ENCODE data around the gene KRT24. TPM values are rescaled to one million over a fixed set of nuclear protein-coding genes. Genes with fewer than 3 reads are reported as not detected.

The KRT24 gene
- total RNA-seq, 1 donor from 2014 or later: not detected

DNA sequence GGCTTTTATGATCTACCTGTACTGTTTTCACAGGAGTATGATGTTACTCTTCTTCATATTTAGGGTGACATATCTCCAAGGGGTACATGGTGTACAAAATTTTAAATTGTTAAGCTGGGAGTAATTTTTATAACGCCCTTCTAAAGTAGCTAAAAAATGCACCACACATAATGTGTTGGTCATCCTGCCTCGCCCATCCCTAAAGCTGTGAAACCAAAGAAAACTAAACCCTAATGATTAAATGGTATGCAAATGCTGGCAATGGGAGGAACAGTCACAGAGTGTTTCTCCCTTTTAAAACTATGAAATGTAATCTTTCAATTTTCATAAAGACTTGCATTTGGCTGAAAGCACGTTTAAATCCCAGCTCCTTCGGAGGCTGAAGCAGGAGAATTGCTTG, 2.0 kb upstream of the KRT24 start:
- H3K27ac ChIP-seq: no peak overlapping the region
- H3K4me3 ChIP-seq: no peak overlapping the region
- H3K36me3 ChIP-seq: no peaks in the 10 kb centered on the region
- TF ChIP-seq, protein P1, sequence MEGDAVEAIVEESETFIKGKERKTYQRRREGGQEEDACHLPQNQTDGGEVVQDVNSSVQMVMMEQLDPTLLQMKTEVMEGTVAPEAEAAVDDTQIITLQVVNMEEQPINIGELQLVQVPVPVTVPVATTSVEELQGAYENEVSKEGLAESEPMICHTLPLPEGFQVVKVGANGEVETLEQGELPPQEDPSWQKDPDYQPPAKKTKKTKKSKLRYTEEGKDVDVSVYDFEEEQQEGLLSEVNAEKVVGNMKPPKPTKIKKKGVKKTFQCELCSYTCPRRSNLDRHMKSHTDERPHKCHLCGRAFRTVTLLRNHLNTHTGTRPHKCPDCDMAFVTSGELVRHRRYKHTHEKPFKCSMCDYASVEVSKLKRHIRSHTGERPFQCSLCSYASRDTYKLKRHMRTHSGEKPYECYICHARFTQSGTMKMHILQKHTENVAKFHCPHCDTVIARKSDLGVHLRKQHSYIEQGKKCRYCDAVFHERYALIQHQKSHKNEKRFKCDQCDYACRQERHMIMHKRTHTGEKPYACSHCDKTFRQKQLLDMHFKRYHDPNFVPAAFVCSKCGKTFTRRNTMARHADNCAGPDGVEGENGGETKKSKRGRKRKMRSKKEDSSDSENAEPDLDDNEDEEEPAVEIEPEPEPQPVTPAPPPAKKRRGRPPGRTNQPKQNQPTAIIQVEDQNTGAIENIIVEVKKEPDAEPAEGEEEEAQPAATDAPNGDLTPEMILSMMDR (IDR thresholded peaks at IDR 0.05): no peak
- DNase-seq (ENCODE audit: low spot score in 2 of 2): no peak
- intact Hi-C loops (cut with DNase I): no loop called here
- H3K9me3 ChIP-seq: no peaks in the 10 kb centered on the region
- no peaks in the 10 kb centered on the region for H3K27me3 ChIP-seq
- H3K4me1 ChIP-seq: no peaks in the 10 kb centered on the region

DNA sequence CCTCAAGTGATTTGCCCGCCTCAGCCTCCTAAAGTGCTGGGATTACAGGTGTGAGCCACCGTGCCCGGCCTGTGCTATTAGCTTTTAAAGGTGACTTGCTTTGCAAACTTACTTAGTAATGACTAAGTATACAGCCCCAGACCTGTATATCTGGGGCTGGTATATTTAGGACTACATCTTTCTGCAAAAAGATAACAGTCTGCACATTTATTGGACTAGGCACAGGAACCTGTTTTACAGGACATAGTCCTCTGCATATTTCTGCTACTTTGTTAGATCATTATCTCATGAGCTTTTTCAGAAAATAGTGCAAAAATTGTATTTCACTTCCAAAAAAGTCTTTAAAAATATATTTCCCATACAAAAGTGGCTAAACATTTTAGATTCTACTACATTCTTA, 1.3 kb downstream of the KRT24 start:
- Histone ChIP-seq H3K36me3 (no peaks in the 10 kb centered on the region), H3K27me3 (no peaks in the 10 kb centered on the region), H3K27ac (no peak overlapping the region), H3K9me3 (no peaks in the 10 kb centered on the region), H3K4me3 (no peak overlapping the region), H3K4me1 (no peaks in the 10 kb centered on the region)
- no peak for DNase-seq (ENCODE audit: low spot score in 2 of 2)
- intact Hi-C loops (cut with DNase I): no loop called here
- TF ChIP-seq, protein P1 (IDR thresholded peaks at IDR 0.05): no peak

GRCh38 chr17:40699853-40700252, 3.7 kb downstream of the KRT24 start:
- intact Hi-C loops (cut with DNase I): no loop called here
- Histone ChIP-seq H3K4me3 (no peak overlapping the region), H3K27ac (no peak overlapping the region), H3K9me3 (no peaks in the 10 kb centered on the region), H3K36me3 (no peaks in the 10 kb centered on the region), H3K4me1 (no peaks in the 10 kb centered on the region), H3K27me3 (no peaks in the 10 kb centered on the region)
- no peak for DNase-seq (ENCODE audit: low spot score in 2 of 2)
- TF ChIP-seq, protein P1 (IDR thresholded peaks at IDR 0.05): no peak

- Histone ChIP-seq H3K36me3 (no peaks in the 10 kb centered on the region), H3K4me3 (no peak overlapping the region), H3K27ac (no peak overlapping the region), H3K27me3 (no peaks in the 10 kb centered on the region), H3K9me3 (no peaks in the 10 kb centered on the region), H3K4me1 (no peaks in the 10 kb centered on the region)
- TF ChIP-seq, protein P1 (IDR thresholded peaks at IDR 0.05): no peak
- intact Hi-C loops (cut with DNase I): no loop called here
- DNase-seq (ENCODE audit: low spot score in 2 of 2): no peak
These were observed 4.2 kb downstream of the KRT24 start for GRCh38 chr17:40699371-40699770.

DNA sequence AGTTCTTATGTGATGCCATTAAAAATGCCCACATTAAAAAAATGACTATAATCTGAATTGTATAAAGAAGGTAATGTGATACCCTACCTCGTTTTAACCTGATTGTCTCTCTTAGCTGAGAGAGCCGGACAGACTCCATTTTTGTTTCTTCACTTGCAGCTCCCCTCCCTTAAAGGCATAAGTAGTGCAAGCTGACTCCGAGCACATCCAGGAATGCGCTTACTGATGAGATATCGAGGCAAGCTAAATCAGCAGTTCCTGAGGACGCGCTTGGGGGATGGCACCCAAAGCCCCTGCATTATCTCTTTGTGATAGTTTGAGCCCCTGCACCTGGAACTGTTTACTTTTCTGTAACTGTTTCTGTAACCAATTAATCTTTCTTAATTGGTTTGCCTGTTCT, 6.3 kb downstream of the KRT24 start:
- no peaks in the 10 kb centered on the region for H3K4me1 ChIP-seq
- intact Hi-C loops (cut with DNase I): no loop called here
- no peaks in the 10 kb centered on the region for H3K36me3 ChIP-seq
- H3K4me3 ChIP-seq: no peak overlapping the region
- TF ChIP-seq, protein P1 (IDR thresholded peaks at IDR 0.05): no peak
- no peak overlapping the region for H3K27ac ChIP-seq
- no peaks in the 10 kb centered on the region for H3K27me3 ChIP-seq
- H3K9me3 ChIP-seq: no peaks in the 10 kb centered on the region
- no peak for DNase-seq (ENCODE audit: low spot score in 2 of 2)

DNA sequence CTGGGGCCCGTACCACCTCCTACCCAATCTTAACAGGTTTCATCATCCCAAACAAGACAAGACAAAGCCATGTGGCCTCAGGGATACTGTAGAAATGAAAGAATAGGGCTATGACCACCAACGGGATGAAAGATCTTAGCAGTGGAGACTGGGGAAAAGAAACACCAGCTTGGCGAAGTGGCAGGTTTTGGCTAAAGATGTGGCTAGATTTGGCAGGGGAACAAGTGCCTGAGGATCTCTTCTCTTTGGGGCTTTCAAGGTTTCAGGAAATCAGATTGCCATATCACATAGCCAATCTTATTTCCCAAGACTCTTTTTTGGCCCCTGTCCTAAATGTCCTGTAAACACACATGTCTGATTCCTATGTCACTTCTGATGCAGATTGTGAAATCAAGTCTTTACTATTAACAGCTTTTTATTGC, 6.9 kb downstream of the KRT24 start:
- H3K36me3 ChIP-seq: no peaks in the 10 kb centered on the region
- no peaks in the 10 kb centered on the region for H3K4me1 ChIP-seq
- intact Hi-C loops (cut with DNase I): no loop called here
- DNase-seq (ENCODE audit: low spot score in 2 of 2): no peak
- no peaks in the 10 kb centered on the region for H3K9me3 ChIP-seq
- no peak overlapping the region for H3K27ac ChIP-seq
- no peaks in the 10 kb centered on the region for H3K27me3 ChIP-seq
- TF ChIP-seq, protein P1 (IDR thresholded peaks at IDR 0.05): no peak
- H3K4me3 ChIP-seq: no peak overlapping the region
